ENCODE results near the gene ARIH1. TPM values are rescaled to one million over a fixed set of nuclear protein-coding genes. Genes with fewer than 3 reads are reported as not detected.

Gene ARIH1
- total and polyA plus RNA-seq, 4 donors: 67.6 to 179 (median 108) TPM

DNA sequence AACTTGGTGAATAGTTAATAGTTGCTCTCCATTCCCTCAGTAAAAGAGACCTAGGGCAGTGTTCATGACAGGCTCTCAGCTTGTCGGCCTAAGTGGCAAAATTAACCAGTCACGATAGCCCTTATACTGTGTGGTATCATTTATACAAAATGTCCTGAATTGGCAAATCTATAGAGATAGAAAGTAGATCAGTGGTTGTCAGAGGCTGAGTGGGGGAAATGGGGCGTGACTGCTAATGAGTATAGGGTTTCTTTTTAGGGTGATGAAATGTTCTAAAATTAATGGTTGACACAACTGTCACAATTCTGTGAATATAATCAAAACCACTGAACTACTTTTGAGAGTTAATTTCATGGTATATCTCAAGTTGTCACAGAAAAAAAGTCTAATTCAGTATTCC, 20.9 kb downstream of the ARIH1 start:
- H3K27me3 ChIP-seq (ENCODE audit: control insufficient read depth, insufficient read depth, low read length): no peaks in the 10 kb centered on the region
- no peaks in the 10 kb centered on the region for H3K4me1 ChIP-seq (ENCODE audit: control insufficient read depth, insufficient read depth, low read length)
- 80% methylated on average over 1 of the region's 3 CpGs for WGBS (ENCODE audit: insufficient coverage)
- no peaks in the 10 kb centered on the region for H3K9me3 ChIP-seq (ENCODE audit: control insufficient read depth, insufficient read depth, low read length)
- DNase-seq (ENCODE audit: low read depth in 4 of 6, low spot score in 6 of 6): no peak
- peaks cover 3% of the 10 kb centered on the region for H3K36me3 ChIP-seq (ENCODE audit: control insufficient read depth, insufficient read depth, low read length)
- H3K4me3 ChIP-seq (ENCODE audit: low read depth, low read length): no peak overlapping the region
- H3K27ac ChIP-seq (ENCODE audit: low read depth, low read length): no peak overlapping the region

DNA sequence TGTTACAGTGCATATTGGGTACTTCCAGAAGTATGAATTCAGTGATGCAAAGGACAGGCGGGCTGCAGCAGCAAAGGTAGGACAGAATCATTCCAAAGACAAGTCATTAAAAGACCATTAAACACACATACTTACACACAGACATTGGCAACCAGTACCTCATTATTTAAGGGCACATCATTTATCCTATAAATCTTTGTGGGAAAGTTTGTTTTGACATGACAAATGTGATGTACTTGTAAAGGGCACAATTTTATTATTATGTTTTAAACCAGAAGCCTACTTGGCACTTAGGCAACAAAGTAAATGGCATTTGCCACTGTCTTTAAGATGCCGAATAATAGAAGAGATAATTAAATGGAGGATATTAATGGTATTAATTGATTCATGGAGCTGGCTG, 22.7 kb downstream of the ARIH1 start:
- Histone ChIP-seq H3K27me3 (ENCODE audit: control insufficient read depth, insufficient read depth, low read length) (no peaks in the 10 kb centered on the region), H3K36me3 (ENCODE audit: control insufficient read depth, insufficient read depth, low read length) (peaks cover 6% of the 10 kb centered on the region), H3K4me3 (ENCODE audit: low read depth, low read length) (no peak overlapping the region), H3K27ac (ENCODE audit: low read depth, low read length) (no peak overlapping the region), H3K4me1 (ENCODE audit: control insufficient read depth, insufficient read depth, low read length) (no peaks in the 10 kb centered on the region), H3K9me3 (ENCODE audit: control insufficient read depth, insufficient read depth, low read length) (no peaks in the 10 kb centered on the region)
- WGBS (ENCODE audit: insufficient coverage): 75% methylated on average over 1 of the region's 2 CpGs
- DNase-seq (ENCODE audit: low read depth in 4 of 6, low spot score in 6 of 6): no peak

DNA sequence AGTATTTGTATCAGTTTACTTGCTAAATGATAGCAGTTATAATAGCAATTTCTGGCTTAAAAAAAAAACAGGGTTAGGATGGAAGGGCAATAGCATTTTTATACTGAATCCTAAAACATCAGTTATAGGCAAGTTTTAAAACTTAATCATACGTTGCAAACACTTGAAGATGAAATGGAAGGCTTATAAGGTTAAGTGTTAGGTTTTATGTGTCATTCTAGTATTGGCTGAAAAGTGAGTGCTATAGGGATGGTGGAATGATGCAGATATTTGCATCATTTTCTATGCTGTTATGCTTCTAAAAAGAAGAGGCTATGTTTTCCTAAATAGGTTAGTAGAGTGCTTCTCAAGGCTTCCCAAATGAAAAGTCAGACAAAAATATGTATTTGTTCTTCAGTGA, 23.3 kb downstream of the ARIH1 start:
- Histone ChIP-seq H3K36me3 (ENCODE audit: control insufficient read depth, insufficient read depth, low read length) (peaks cover 6% of the 10 kb centered on the region), H3K4me1 (ENCODE audit: control insufficient read depth, insufficient read depth, low read length) (peaks cover under 1% of the 10 kb centered on the region), H3K4me3 (ENCODE audit: low read depth, low read length) (no peak overlapping the region), H3K27me3 (ENCODE audit: control insufficient read depth, insufficient read depth, low read length) (no peaks in the 10 kb centered on the region), H3K27ac (ENCODE audit: low read depth, low read length) (no peak overlapping the region), H3K9me3 (ENCODE audit: control insufficient read depth, insufficient read depth, low read length) (no peaks in the 10 kb centered on the region)
- 100% methylated on average over 1 of the region's 1 CpG for WGBS (ENCODE audit: insufficient coverage)
- no peak for DNase-seq (ENCODE audit: low read depth in 4 of 6, low spot score in 6 of 6)

DNA sequence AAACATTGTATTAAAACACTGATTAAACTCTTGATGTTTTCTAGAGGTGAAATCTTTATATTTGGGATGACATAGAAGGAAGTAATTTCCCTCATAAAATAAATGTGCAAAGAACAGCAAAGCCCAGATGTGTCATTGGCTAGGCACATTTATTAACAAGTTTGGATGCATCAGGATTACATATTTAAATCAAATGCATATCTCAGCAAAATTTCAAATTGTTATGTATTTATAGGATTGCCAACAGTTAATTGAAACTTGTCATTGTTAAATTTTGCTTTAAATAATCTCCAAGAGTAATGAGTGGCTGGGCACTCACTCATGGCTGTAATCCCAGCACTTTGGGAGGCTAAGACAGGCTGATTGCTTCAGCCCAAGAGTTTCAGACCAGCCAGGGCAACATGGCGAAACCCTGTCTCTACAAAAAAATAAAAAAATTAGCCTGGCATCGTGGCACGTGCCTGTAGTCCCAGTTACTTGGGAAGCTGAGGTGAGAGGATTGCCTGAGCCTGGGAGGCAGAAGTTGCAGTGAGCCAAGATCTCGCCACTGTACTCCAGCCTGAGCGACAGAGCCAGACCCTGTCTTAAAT, 28.2 kb downstream of the ARIH1 start:
- peaks cover 9% of the 10 kb centered on the region for H3K36me3 ChIP-seq (ENCODE audit: control insufficient read depth, insufficient read depth, low read length)
- no peak overlapping the region for H3K27ac ChIP-seq (ENCODE audit: low read depth, low read length)
- DNase-seq (ENCODE audit: low read depth in 4 of 6, low spot score in 6 of 6): no peak
- peaks cover 10% of the 10 kb centered on the region for H3K4me1 ChIP-seq (ENCODE audit: control insufficient read depth, insufficient read depth, low read length)
- no peaks in the 10 kb centered on the region for H3K27me3 ChIP-seq (ENCODE audit: control insufficient read depth, insufficient read depth, low read length)
- no CpG with 5 or more reads among the region's 5 CpGs for WGBS (ENCODE audit: insufficient coverage)
- H3K4me3 ChIP-seq (ENCODE audit: low read depth, low read length): no peak overlapping the region
- no peaks in the 10 kb centered on the region for H3K9me3 ChIP-seq (ENCODE audit: control insufficient read depth, insufficient read depth, low read length)

DNA sequence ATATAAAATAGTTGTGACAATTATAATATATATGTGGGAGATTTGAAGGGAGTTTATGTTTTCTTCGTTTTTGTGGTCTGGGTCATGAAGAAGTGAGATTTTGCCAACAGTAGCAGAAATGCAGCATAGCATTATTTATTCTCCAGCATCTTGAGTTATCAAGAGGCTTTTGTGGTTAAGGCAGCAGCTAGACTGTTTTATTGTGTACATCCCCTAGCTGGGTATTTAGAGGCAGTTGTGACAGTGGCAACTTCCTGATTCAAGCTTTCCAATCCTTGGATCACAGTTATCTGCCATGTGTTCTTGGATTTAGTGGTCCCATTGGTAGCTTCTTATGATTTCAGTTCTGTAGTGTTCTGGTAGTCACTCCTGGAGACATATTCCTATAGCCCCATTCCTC, 29.0 kb downstream of the ARIH1 start:
- Histone ChIP-seq H3K27ac (ENCODE audit: low read depth, low read length) (no peak overlapping the region), H3K36me3 (ENCODE audit: control insufficient read depth, insufficient read depth, low read length) (peaks cover 9% of the 10 kb centered on the region), H3K9me3 (ENCODE audit: control insufficient read depth, insufficient read depth, low read length) (no peaks in the 10 kb centered on the region), H3K27me3 (ENCODE audit: control insufficient read depth, insufficient read depth, low read length) (no peaks in the 10 kb centered on the region), H3K4me3 (ENCODE audit: low read depth, low read length) (no peak overlapping the region), H3K4me1 (ENCODE audit: control insufficient read depth, insufficient read depth, low read length) (peaks cover 10% of the 10 kb centered on the region)
- DNase-seq (ENCODE audit: low read depth in 4 of 6, low spot score in 6 of 6): no peak
- no CpG with 5 or more reads among the region's 1 CpG for WGBS (ENCODE audit: insufficient coverage)

DNA sequence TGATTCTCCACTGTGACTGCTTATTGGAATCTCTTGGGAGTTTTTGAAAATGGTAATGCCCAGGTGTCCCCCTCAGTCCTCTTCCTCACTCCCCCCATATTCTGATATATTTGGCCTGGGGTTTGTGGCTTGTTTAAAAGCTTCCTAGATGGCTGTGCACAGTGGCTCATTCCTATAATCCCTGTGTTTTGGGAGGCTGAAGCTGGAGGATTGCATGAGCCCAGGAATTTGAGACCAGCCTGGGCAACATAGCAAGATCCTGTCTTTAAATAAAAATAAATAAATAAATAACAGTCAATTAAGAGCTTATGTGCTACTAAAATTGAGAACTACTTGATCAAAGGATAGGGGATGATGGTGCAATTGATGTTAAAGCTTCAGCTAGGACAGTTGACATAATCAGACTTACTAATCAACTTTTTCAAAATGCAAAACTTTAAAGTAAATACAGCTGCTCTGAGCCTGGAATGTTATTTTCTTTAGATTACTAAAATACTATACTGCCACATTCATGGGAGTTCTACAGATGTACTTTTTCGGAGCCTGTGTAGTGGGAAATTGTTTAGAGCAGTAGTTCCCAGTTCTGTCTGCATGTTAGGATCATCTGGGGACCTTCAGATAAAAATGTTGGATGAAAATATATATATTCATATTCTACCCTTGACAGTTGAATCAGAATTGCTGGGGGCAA, 33.4 kb downstream of the ARIH1 start:
- no peak for DNase-seq (ENCODE audit: low read depth in 4 of 6, low spot score in 6 of 6)
- Histone ChIP-seq H3K9me3 (ENCODE audit: control insufficient read depth, insufficient read depth, low read length) (no peaks in the 10 kb centered on the region), H3K27ac (ENCODE audit: low read depth, low read length) (no peak overlapping the region), H3K27me3 (ENCODE audit: control insufficient read depth, insufficient read depth, low read length) (no peaks in the 10 kb centered on the region), H3K4me3 (ENCODE audit: low read depth, low read length) (no peak overlapping the region), H3K4me1 (ENCODE audit: control insufficient read depth, insufficient read depth, low read length) (peaks cover 7% of the 10 kb centered on the region), H3K36me3 (ENCODE audit: control insufficient read depth, insufficient read depth, low read length) (peaks cover 3% of the 10 kb centered on the region)
- WGBS (ENCODE audit: insufficient coverage): no CpG with 5 or more reads among the region's 1 CpG

DNA sequence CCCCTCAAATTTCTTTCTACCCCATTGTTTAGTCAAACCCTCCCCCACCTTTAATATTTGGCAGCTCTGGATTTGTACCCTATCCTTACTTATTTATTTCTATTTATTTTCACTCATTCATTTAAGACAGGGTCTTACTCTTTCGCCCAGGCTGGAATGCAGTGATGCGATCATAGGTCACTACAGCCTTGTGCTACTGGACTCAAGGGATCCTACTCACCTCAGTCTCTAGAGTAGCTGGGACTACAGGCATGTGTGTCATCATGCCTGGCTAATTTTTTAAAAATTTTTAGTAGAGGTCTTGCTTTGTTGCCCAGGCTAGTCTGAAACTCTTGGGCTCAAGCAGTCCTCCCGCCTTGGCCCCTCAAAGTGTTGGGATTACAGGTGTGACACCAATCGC, 35.4 kb downstream of the ARIH1 start:
- H3K4me1 ChIP-seq (ENCODE audit: control insufficient read depth, insufficient read depth, low read length): no peaks in the 10 kb centered on the region
- no peaks in the 10 kb centered on the region for H3K36me3 ChIP-seq (ENCODE audit: control insufficient read depth, insufficient read depth, low read length)
- no peaks in the 10 kb centered on the region for H3K27me3 ChIP-seq (ENCODE audit: control insufficient read depth, insufficient read depth, low read length)
- no peak overlapping the region for H3K27ac ChIP-seq (ENCODE audit: low read depth, low read length)
- no peaks in the 10 kb centered on the region for H3K9me3 ChIP-seq (ENCODE audit: control insufficient read depth, insufficient read depth, low read length)
- H3K4me3 ChIP-seq (ENCODE audit: low read depth, low read length): no peak overlapping the region
- WGBS (ENCODE audit: insufficient coverage): 86% methylated on average over 4 of the region's 4 CpGs
- DNase-seq (ENCODE audit: low read depth in 4 of 6, low spot score in 6 of 6): no peak

DNA sequence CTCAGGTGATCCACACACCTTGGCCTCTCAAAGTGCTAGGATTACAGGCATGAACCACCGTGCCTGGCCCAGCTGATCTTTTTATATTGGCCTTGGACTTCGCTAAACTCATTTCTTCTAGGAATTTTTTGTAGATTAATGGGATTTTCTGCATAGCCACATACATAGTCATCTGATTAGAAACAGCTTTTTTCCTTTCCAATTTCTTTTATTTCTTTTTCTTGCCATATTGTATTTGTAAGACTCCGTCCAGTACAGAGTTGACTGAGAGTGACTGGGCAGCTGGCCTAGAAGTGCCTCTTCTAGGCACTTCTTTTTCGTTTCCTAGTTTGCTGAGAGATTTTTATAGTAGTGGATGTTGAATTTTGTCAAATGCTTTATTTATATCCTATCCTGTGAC, 37.4 kb downstream of the ARIH1 start:
- 100% methylated on average over 1 of the region's 4 CpGs for WGBS (ENCODE audit: insufficient coverage)
- Histone ChIP-seq H3K4me1 (ENCODE audit: control insufficient read depth, insufficient read depth, low read length) (no peaks in the 10 kb centered on the region), H3K27ac (ENCODE audit: low read depth, low read length) (no peak overlapping the region), H3K27me3 (ENCODE audit: control insufficient read depth, insufficient read depth, low read length) (no peaks in the 10 kb centered on the region), H3K9me3 (ENCODE audit: control insufficient read depth, insufficient read depth, low read length) (no peaks in the 10 kb centered on the region), H3K4me3 (ENCODE audit: low read depth, low read length) (no peak overlapping the region), H3K36me3 (ENCODE audit: control insufficient read depth, insufficient read depth, low read length) (no peaks in the 10 kb centered on the region)
- DNase-seq (ENCODE audit: low read depth in 4 of 6, low spot score in 6 of 6): no peak

DNA sequence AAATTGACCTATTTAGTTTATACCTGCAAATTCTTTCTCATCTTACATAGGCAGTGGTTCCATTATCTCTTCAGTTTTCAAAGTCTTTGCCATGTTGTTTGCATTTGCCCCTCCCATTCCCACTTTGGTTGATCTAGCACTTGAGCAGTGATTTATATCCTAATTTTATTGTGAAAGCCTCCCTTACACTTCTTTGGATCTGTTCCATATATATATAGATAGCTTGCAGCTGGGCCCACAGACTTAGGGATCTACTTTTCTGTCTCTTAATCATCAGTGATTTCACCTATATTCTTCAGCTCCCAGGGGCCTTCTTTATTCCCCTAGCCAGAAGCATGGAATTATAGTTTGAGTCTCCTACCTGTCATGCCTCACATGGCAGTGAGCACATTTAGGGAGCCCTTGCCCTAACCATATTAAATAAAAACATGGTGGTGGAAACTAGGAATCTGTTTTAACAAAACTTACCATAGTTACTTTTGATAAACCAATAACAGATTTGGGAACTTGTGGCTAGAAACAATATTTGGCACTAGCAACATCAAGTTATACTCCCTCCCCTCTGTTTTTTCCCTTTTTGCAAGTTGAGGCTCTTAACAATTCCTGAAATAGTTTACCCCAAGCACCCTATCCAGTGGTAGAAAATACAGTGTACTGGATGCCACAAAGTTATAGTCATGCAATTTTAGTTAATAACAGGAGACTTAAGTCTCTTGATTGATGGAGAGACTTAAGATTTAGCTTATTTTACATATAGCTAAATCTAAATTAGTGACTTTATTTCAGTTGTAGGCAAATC, 41.7 kb downstream of the ARIH1 start:
- Histone ChIP-seq H3K36me3 (ENCODE audit: control insufficient read depth, insufficient read depth, low read length) (no peaks in the 10 kb centered on the region), H3K4me3 (ENCODE audit: low read depth, low read length) (no peak overlapping the region), H3K4me1 (ENCODE audit: control insufficient read depth, insufficient read depth, low read length) (no peaks in the 10 kb centered on the region), H3K9me3 (ENCODE audit: control insufficient read depth, insufficient read depth, low read length) (no peaks in the 10 kb centered on the region), H3K27ac (ENCODE audit: low read depth, low read length) (no peak overlapping the region), H3K27me3 (ENCODE audit: control insufficient read depth, insufficient read depth, low read length) (no peaks in the 10 kb centered on the region)
- no peak for DNase-seq (ENCODE audit: low read depth in 4 of 6, low spot score in 6 of 6)

DNA sequence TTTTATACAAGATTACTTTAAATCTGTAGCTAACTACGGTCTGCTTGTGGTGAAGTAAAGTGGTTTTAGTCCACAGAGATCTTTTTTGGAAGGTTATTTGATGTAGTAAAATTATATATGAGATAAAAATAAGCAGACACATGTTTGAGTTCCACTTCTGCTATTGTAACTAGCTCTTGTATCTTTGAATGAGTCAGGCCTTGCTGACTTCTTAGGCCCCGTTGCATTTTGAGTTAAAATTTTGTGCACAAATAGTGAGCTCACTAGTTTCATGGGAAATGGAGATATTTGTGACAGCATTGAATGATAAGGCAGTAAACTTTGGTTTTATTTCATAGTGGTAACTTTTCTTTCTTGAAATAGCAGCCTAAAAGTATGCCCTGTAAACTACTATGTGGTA, 42.6 kb downstream of the ARIH1 start:
- no peak overlapping the region for H3K4me3 ChIP-seq (ENCODE audit: low read depth, low read length)
- H3K27me3 ChIP-seq (ENCODE audit: control insufficient read depth, insufficient read depth, low read length): no peaks in the 10 kb centered on the region
- WGBS (ENCODE audit: insufficient coverage): no CpG with 5 or more reads among the region's 2 CpGs
- no peaks in the 10 kb centered on the region for H3K4me1 ChIP-seq (ENCODE audit: control insufficient read depth, insufficient read depth, low read length)
- H3K36me3 ChIP-seq (ENCODE audit: control insufficient read depth, insufficient read depth, low read length): peaks cover 3% of the 10 kb centered on the region
- no peak overlapping the region for H3K27ac ChIP-seq (ENCODE audit: low read depth, low read length)
- DNase-seq (ENCODE audit: low read depth in 4 of 6, low spot score in 6 of 6): no peak
- no peaks in the 10 kb centered on the region for H3K9me3 ChIP-seq (ENCODE audit: control insufficient read depth, insufficient read depth, low read length)
